ENCODE measurements around the gene TMPRSS13. TPM values are rescaled to one million over a fixed set of nuclear protein-coding genes. Genes with fewer than 3 reads are reported as not detected.

The TMPRSS13 gene
- total RNA-seq, 1 experiment from 2014 or later = 0.50 TPM

GRCh38 chr11:117878314-117878938 lies 50.8 kb downstream of the TMPRSS13 start:
- no CpG with 5 or more reads among the region's 6 CpGs for whole genome bisulfite sequencing (ENCODE audit: extremely low coverage, insufficient read length, low lambda C conversion rate)
- H3K27me3 Mint-ChIP-seq (ENCODE audit: low read depth) = peaks cover 84% of the 10 kb centered on the region
- Histone ChIP-seq H2BK120ac (ENCODE audit: low read depth, low read length, poor library complexity, severe bottlenecking) (no peak overlapping the region), H3K79me2 (ENCODE audit: insufficient read depth, low read length) (no peaks in the 10 kb centered on the region), H3K4me1 (ENCODE audit: insufficient read depth, low read length) (peaks cover 8% of the 10 kb centered on the region; the same call in 1 of the 2 replicates), H3K9me3 (ENCODE audit: control insufficient read depth, low read depth, low read length) (no peaks in the 10 kb centered on the region), H4K91ac (ENCODE audit: insufficient read length, low read depth, low read length) (no peak overlapping the region), H3K79me1 (ENCODE audit: insufficient read depth, low read depth, low read length, poor library complexity, severe bottlenecking) (no peaks in the 10 kb centered on the region), H3T11ph (ENCODE audit: low read length) (no peak overlapping the region), H4K5ac (ENCODE audit: insufficient read length, low read depth, low read length) (no peak overlapping the region), H3K4me2 (ENCODE audit: insufficient read depth, insufficient read length, low read length) (no peak overlapping the region), H2AK5ac (ENCODE audit: insufficient read length, low read length) (no peak overlapping the region), H2BK20ac (ENCODE audit: low read depth, low read length, poor library complexity, severe bottlenecking) (no peak overlapping the region), H3K9ac (ENCODE audit: extremely low read depth, insufficient read length, low read length) (no peak overlapping the region), H3K23ac (ENCODE audit: insufficient read length, low read depth, low read length) (no peak overlapping the region), H4K8ac (replicated peaks; ENCODE audit: insufficient read length, low read depth, low read length) (no peak overlapping the region), H2BK5ac (ENCODE audit: insufficient read length, low read length) (no peak overlapping the region), H2BK12ac (ENCODE audit: insufficient read length, low read depth, low read length) (no peak overlapping the region), H2BK15ac (ENCODE audit: low read depth, low read length) (no peak overlapping the region), H2AFZ (ENCODE audit: low read length) (no peak overlapping the region), H3K23me2 (ENCODE audit: insufficient read length, low read depth, low read length, poor library complexity, severe bottlenecking) (peaks cover 19% of the 10 kb centered on the region), H3K56ac (ENCODE audit: insufficient read length, low read depth, low read length) (no peak overlapping the region), H3K18ac (ENCODE audit: insufficient read length, low read depth, low read length) (no peak overlapping the region), H3K27ac (ENCODE audit: insufficient read length, low read depth, low read length) (no peak overlapping the region), H4K20me1 (ENCODE audit: control insufficient read depth, insufficient read depth, insufficient read length) (no peaks in the 10 kb centered on the region), H3K4ac (ENCODE audit: low read depth, low read length) (no peak overlapping the region), H3K14ac (ENCODE audit: insufficient read depth, low read length) (no peak overlapping the region), H3K27me3 (ENCODE audit: insufficient read depth, low read length) (no peaks in the 10 kb centered on the region; the same call in 1 of the 2 replicates)
- peaks cover 0 to 2% (median 0%) of the 10 kb centered on the region in 3 experiments; a peak in 1 of 7 replicates for H3K36me3 Mint-ChIP-seq (ENCODE audit: insufficient read depth in 1 of 3, low read depth in 3 of 3)
- TF ChIP-seq, protein P1, sequence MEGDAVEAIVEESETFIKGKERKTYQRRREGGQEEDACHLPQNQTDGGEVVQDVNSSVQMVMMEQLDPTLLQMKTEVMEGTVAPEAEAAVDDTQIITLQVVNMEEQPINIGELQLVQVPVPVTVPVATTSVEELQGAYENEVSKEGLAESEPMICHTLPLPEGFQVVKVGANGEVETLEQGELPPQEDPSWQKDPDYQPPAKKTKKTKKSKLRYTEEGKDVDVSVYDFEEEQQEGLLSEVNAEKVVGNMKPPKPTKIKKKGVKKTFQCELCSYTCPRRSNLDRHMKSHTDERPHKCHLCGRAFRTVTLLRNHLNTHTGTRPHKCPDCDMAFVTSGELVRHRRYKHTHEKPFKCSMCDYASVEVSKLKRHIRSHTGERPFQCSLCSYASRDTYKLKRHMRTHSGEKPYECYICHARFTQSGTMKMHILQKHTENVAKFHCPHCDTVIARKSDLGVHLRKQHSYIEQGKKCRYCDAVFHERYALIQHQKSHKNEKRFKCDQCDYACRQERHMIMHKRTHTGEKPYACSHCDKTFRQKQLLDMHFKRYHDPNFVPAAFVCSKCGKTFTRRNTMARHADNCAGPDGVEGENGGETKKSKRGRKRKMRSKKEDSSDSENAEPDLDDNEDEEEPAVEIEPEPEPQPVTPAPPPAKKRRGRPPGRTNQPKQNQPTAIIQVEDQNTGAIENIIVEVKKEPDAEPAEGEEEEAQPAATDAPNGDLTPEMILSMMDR (conservative IDR thresholded peaks at IDR 0.05) = no peak
- DNase-seq = no peak
- H3K4me3 Mint-ChIP-seq = no peak overlapping the region; a peak in 1 of 5 replicates
- H3K9me3 Mint-ChIP-seq = no peaks in the 10 kb centered on the region
- H3K27ac Mint-ChIP-seq = no peak overlapping the region
- H3K4me1 Mint-ChIP-seq = peaks cover 46 to 48% of the 10 kb centered on the region in 2 experiments
